Epidermal melanocyte (primary cell): ENCODE results near the gene ELF2.
"Not testable (repeated sequence)": the region's sequence is repeated elsewhere in the genome, so short reads cannot be mapped to it uniquely, and the experiment has no call there.

ENCODE experiments used
- DNase-seq: peaks from one replicate; pipeline ENCODE4 v3.0.0; 2011; ENCODE audit warnings: low spot score; ENCODE audit not compliant: insufficient read length

Gene ELF2

GRCh38 chr4:139082750-139083606 lies 94.0 kb downstream of the ELF2 start:
- peak; percentile 96 for DNase-seq

GRCh38 chr4:139078926-139079325 lies 98.1 kb downstream of the ELF2 start:
- DNase-seq: no peak

- no peak for DNase-seq
Measured at GRCh38 chr4:139077567-139078355, 99.3 kb downstream of the ELF2 start.

GRCh38 chr4:139076016-139076744 lies 100.8 kb downstream of the ELF2 start:
- DNase-seq: no peak

- DNase-seq: no peak
Measured at GRCh38 chr4:139060591-139060990, 116.4 kb downstream of the ELF2 start.

- DNase-seq: not testable (repeated sequence)
Measured at GRCh38 chr4:139059026-139059425, 118.0 kb downstream of the ELF2 start.

GRCh38 chr4:139054791-139055505 lies 122.1 kb downstream of the ELF2 start:
- DNase-seq: no peak

- DNase-seq: no peak
Measured at GRCh38 chr4:139053909-139054308, 123.1 kb downstream of the ELF2 start.

GRCh38 chr4:139050446-139050845 lies 126.6 kb downstream of the ELF2 start:
- DNase-seq: no peak

- DNase-seq: no peak
Measured at GRCh38 chr4:139048026-139048425, 129.0 kb downstream of the ELF2 start.

GRCh38 chr4:139044291-139044690 lies 132.7 kb downstream of the ELF2 start:
- no peak for DNase-seq

- DNase-seq: no peak
Measured at GRCh38 chr4:139042981-139043460, 134.0 kb downstream of the ELF2 start.

- no peak for DNase-seq
Measured at GRCh38 chr4:139038874-139039443, 138.1 kb downstream of the ELF2 start.

GRCh38 chr4:139036885-139037284 lies 140.1 kb downstream of the ELF2 start:
- DNase-seq: no peak

GRCh38 chr4:139035650-139036049 lies 141.4 kb downstream of the ELF2 start:
- no peak for DNase-seq

GRCh38 chr4:139030614-139031235 lies 146.3 kb downstream of the ELF2 start:
- DNase-seq: peak; percentile 82

GRCh38 chr4:139029866-139030363 lies 147.1 kb downstream of the ELF2 start:
- DNase-seq: not testable (repeated sequence)

GRCh38 chr4:139028191-139028661 lies 148.8 kb downstream of the ELF2 start:
- no peak for DNase-seq

GRCh38 chr4:139027776-139028175 lies 149.2 kb downstream of the ELF2 start:
- DNase-seq: no peak

- no peak for DNase-seq
Measured at GRCh38 chr4:139025841-139026240, 151.2 kb downstream of the ELF2 start.
